Measurements from ENCODE around the gene AATF.

DNA sequence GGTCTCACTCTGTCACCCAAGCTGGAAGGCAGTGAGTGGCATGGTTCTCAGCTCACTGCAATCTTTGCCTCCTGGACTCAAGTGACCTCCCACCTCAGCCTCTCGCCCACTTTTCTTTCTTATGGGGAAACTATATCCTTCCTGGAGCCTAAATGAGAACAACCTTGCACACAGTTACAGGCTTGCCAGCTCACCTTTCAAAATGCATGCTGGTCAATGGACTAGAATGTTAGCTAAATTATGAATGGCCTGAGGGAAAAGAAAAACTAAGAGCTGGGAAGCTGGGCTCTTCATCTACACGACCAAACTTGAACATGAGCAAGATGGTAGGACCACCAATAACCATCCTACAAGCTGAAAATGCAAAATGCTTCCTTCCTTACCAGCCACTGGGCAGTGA lies 22.1 kb upstream of the AATF start:
- TF ChIP-seq, protein P1, sequence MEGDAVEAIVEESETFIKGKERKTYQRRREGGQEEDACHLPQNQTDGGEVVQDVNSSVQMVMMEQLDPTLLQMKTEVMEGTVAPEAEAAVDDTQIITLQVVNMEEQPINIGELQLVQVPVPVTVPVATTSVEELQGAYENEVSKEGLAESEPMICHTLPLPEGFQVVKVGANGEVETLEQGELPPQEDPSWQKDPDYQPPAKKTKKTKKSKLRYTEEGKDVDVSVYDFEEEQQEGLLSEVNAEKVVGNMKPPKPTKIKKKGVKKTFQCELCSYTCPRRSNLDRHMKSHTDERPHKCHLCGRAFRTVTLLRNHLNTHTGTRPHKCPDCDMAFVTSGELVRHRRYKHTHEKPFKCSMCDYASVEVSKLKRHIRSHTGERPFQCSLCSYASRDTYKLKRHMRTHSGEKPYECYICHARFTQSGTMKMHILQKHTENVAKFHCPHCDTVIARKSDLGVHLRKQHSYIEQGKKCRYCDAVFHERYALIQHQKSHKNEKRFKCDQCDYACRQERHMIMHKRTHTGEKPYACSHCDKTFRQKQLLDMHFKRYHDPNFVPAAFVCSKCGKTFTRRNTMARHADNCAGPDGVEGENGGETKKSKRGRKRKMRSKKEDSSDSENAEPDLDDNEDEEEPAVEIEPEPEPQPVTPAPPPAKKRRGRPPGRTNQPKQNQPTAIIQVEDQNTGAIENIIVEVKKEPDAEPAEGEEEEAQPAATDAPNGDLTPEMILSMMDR (IDR thresholded peaks at IDR 0.05; ENCODE audit: control extremely low read depth in 1 of 3, insufficient read depth in 1 of 3, low read depth in 1 of 3, low read length in 3 of 3), result no peak
- TF ChIP-seq YY1 (IDR thresholded peaks at IDR 0.05; ENCODE audit: low read depth, low read length), result no peak
- no peak for TF ChIP-seq HDAC2 (IDR thresholded peaks at IDR 0.05; ENCODE audit: borderline replicate concordance in 1 of 2, low read depth in 2 of 2, low read length in 2 of 2)
- TF ChIP-seq CEBPB (IDR thresholded peaks at IDR 0.05; ENCODE audit: low read depth, low read length), result no peak
- no peak for TF ChIP-seq RFX5 (IDR thresholded peaks at IDR 0.05; ENCODE audit: borderline replicate concordance, low read depth, low read length)
- no peak for TF ChIP-seq KDM1A (IDR thresholded peaks at IDR 0.05; ENCODE audit: borderline replicate concordance, low read length)
- no peak for TF ChIP-seq EGR1 (IDR thresholded peaks at IDR 0.05; ENCODE audit: borderline replicate concordance, low read depth, low read length)
- TF ChIP-seq SUZ12 (IDR thresholded peaks at IDR 0.05; ENCODE audit: low read length), result no peak

Data from H1 (cell line).